CD4-positive, alpha-beta T cell (primary cell): Measurements from ENCODE around the gene IFITM5. TPM values are rescaled to one million over a fixed set of nuclear protein-coding genes. Genes with fewer than 3 reads are reported as not detected.

ENCODE experiments used
- ATAC-seq: fragments of 200-7000 bp; cut with Tn5 transposase; one replicate; pipeline ENCODE4 v1.10.0; 2022; ENCODE audit warnings: mild to moderate bottlenecking; ENCODE audit not compliant: poor library complexity
- CTCF ChIA-PET: fragments of 350-600 bp; sonication (Branson Sonifier 250); formaldehyde crosslinking; loops from one replicate; lab custom pipeline; 2021; ENCODE audit warnings: antibody characterized with exemption, inconsistent platforms; lab: Charles Lee
- POLR2A ChIA-PET: fragments of 350-600 bp; sonication (Branson Sonifier 250); formaldehyde crosslinking; loops from one replicate; lab custom pipeline; 2021; ENCODE audit warnings: antibody characterized with exemption, inconsistent platforms; lab: Charles Lee
- DNase-seq, 14 experiments: peaks; one replicate each; pipeline ENCODE4 v3.0.0-alpha.2; 2013 to 2020; ENCODE audit warnings: mixed read lengths in 2 of 14
- H3K27ac ChIP-seq, 2 donors: one replicate each; pipeline versions ENCODE4 v1.5.1 to v1.7.0; 2013; ENCODE audit warnings: low read length in 2 of 2, low read depth in 1 of 2, mild to moderate bottlenecking in 1 of 2
- H3K27me3 ChIP-seq, 2 experiments: 1 replicate in 1 of 2; 2 replicates in 1 of 2; pipeline versions ENCODE4 v1.6.1 to v1.7.0; 2013; ENCODE audit warnings: low read length in 2 of 2, control low read depth in 1 of 2, mild to moderate bottlenecking in 1 of 2, moderate library complexity in 1 of 2; ENCODE audit not compliant: insufficient read depth in 2 of 2, control insufficient read depth in 1 of 2
- H3K36me3 ChIP-seq: one replicate; pipeline ENCODE4 v1.6.1; 2013; ENCODE audit warnings: low read length, control low read depth; ENCODE audit not compliant: insufficient read depth
- H3K4me1 ChIP-seq: one replicate; pipeline ENCODE4 v1.6.1; 2013; ENCODE audit warnings: low read length, control low read depth; ENCODE audit not compliant: insufficient read depth
- H3K4me3 ChIP-seq: one replicate; pipeline ENCODE4 v1.5.1; 2013; ENCODE audit warnings: mild to moderate bottlenecking, low read length, moderate library complexity
- H3K9me3 ChIP-seq, 2 experiments: 1 replicate in 1 of 2; 2 replicates in 1 of 2; pipeline versions ENCODE4 v1.6.1 to v1.7.0; 2013; ENCODE audit warnings: low read length in 2 of 2, mild to moderate bottlenecking in 2 of 2, control low read depth in 1 of 2, moderate library complexity in 1 of 2; ENCODE audit not compliant: control insufficient read depth in 1 of 2, insufficient read depth in 1 of 2
- H3K27ac Mint-ChIP-seq: one replicate; pipeline ENCODE4 v1.8.0; 2020; ENCODE audit warnings: mixed read lengths
- H3K27me3 Mint-ChIP-seq: one replicate; pipeline ENCODE4 v1.8.0; 2021; ENCODE audit warnings: mixed read lengths
- H3K36me3 Mint-ChIP-seq: one replicate; pipeline ENCODE4 v1.8.0; 2021; ENCODE audit warnings: low read depth, mixed read lengths
- H3K4me1 Mint-ChIP-seq: one replicate; pipeline ENCODE4 v1.8.0; 2021; ENCODE audit warnings: low read depth, mixed read lengths
- H3K4me3 Mint-ChIP-seq: one replicate; pipeline ENCODE4 v1.8.0; 2020; ENCODE audit warnings: mild to moderate bottlenecking, mixed read lengths
- H3K9me3 Mint-ChIP-seq: one replicate; pipeline ENCODE4 v1.8.0; 2020; ENCODE audit warnings: mixed read lengths
- CTCF ChIP-seq: fragments of 200-600 bp; IDR thresholded peaks from one replicate; pipeline ENCODE4 v1.8.0; 2022; ENCODE audit warnings: antibody characterized with exemption, mild to moderate bottlenecking
- intact Hi-C, 2 experiments: fragments of 100-400 bp; cut with DNase I in 1 of 2; cut with micrococcal nuclease in 1 of 2; formaldehyde crosslinking; loops; one replicate each; pipeline versions ENCODE4 v1.15.1 to v1.9.0; 2023 to 2025; cut with DNase I, micrococcal nuclease
- total RNA-seq, 174 experiments: library from RNA in 2 of 174; stranded (reverse) in 2 of 174; gene quantifications; one replicate each; pipeline ENCODE4 v1.2.3 and lab custom pipeline; 2021 to 2026

IFITM5 gene
- total RNA-seq, 2 experiments from 2014 or later = not detected

- DNase-seq = peak in 1 of 14 experiments; percentile 33
- peak overlapping the region; percentile 77 for H3K27ac Mint-ChIP-seq
- Histone ChIP-seq H3K36me3 (peaks cover 13% of the 10 kb centered on the region), H3K27ac (no peak overlapping the region), H3K4me3 (no peak overlapping the region), H3K27me3 (no peaks in the 10 kb centered on the region), H3K4me1 (peaks cover 37% of the 10 kb centered on the region), H3K9me3 (no peaks in the 10 kb centered on the region)
- H3K36me3 Mint-ChIP-seq = peaks cover 4% of the 10 kb centered on the region
- POLR2A ChIA-PET = interaction anchor here (1.5 kb wide), 1 partner anchor 28 kb away, joined by 3 read pairs; no protein-coding TSS in a partner anchor
- no peaks in the 10 kb centered on the region for H3K27me3 Mint-ChIP-seq
- CTCF ChIA-PET = no interaction called here
- no peaks in the 10 kb centered on the region for H3K9me3 Mint-ChIP-seq
- intact Hi-C loops = no loop called here
- peaks cover 10% of the 10 kb centered on the region for H3K4me1 Mint-ChIP-seq
- TF ChIP-seq CTCF = no peak
- peak overlapping the region; percentile 38 for H3K4me3 Mint-ChIP-seq
- peak; percentile 37 for ATAC-seq
Observed at GRCh38 chr11:297051-297585, 2.2 kb downstream of the IFITM5 start.

- peak in 2 of 14 experiments; percentile 4 to 32 for DNase-seq
- Histone ChIP-seq H3K36me3 (peaks cover 13% of the 10 kb centered on the region), H3K9me3 (no peaks in the 10 kb centered on the region), H3K4me3 (no peak overlapping the region), H3K4me1 (peaks cover 37% of the 10 kb centered on the region), H3K27ac (no peak overlapping the region), H3K27me3 (no peaks in the 10 kb centered on the region)
- TF ChIP-seq CTCF = no peak
- CTCF ChIA-PET = no interaction called here
- H3K27me3 Mint-ChIP-seq = no peaks in the 10 kb centered on the region
- H3K4me3 Mint-ChIP-seq = no peak overlapping the region
- intact Hi-C loops = no loop called here
- peaks cover 11% of the 10 kb centered on the region for H3K4me1 Mint-ChIP-seq
- POLR2A ChIA-PET = no interaction called here
- H3K9me3 Mint-ChIP-seq = no peaks in the 10 kb centered on the region
- peaks cover 7% of the 10 kb centered on the region for H3K36me3 Mint-ChIP-seq
- peak overlapping the region; percentile 77 for H3K27ac Mint-ChIP-seq
- no peak for ATAC-seq
Observed at GRCh38 chr11:296171-297050, 2.9 kb downstream of the IFITM5 start.

GRCh38 chr11:295351-296170 lies 3.8 kb downstream of the IFITM5 start:
- peaks cover 13% of the 10 kb centered on the region for H3K36me3 Mint-ChIP-seq
- ChIA-PET CTCF (no interaction called here), POLR2A (interaction anchor here (1.4 kb wide), 1 partner anchor 27 kb away, joined by 4 read pairs; no protein-coding TSS in a partner anchor)
- no peak for ATAC-seq
- H3K27me3 Mint-ChIP-seq = no peaks in the 10 kb centered on the region
- intact Hi-C loops = no loop called here
- Histone ChIP-seq H3K36me3 (peaks cover 13% of the 10 kb centered on the region), H3K4me1 (peaks cover 39% of the 10 kb centered on the region), H3K27me3 (no peaks in the 10 kb centered on the region), H3K9me3 (no peaks in the 10 kb centered on the region), H3K4me3 (no peak overlapping the region), H3K27ac (no peak overlapping the region)
- no peak overlapping the region for H3K27ac Mint-ChIP-seq
- peaks cover 20% of the 10 kb centered on the region for H3K4me1 Mint-ChIP-seq
- no peak overlapping the region for H3K4me3 Mint-ChIP-seq
- no peak for TF ChIP-seq CTCF
- H3K9me3 Mint-ChIP-seq = no peaks in the 10 kb centered on the region
- no peak for DNase-seq
